B cell (primary cell): ENCODE results near the gene TBC1D14. TPM values are rescaled to one million over a fixed set of nuclear protein-coding genes. Genes with fewer than 3 reads are reported as not detected.

Experiments
- ATAC-seq: fragments of 200-7000 bp; cut with Tn5 transposase; one replicate; pipeline ENCODE4 v1.10.0; 2021; ENCODE audit warnings: low read depth, mild to moderate bottlenecking, moderate number of reproducible peaks, moderate library complexity
- CTCF ChIA-PET: fragments of 350-600 bp; sonication (Branson Sonifier 250); formaldehyde crosslinking; loops from one replicate; lab custom pipeline; 2021; ENCODE audit warnings: antibody characterized with exemption, inconsistent platforms; lab: Charles Lee
- POLR2A ChIA-PET: fragments of 350-600 bp; sonication (Branson Sonifier 250); formaldehyde crosslinking; loops from one replicate; lab custom pipeline; 2021; ENCODE audit warnings: antibody characterized with exemption; lab: Charles Lee
- DNase-seq: peaks from one replicate; pipeline ENCODE4 v3.0.0; 2013
- H2AFZ ChIP-seq: 2 replicates; pipeline ENCODE4 v1.6.1; 2012; ENCODE audit warnings: mild to moderate bottlenecking, low read depth, low read length; ENCODE audit not compliant: insufficient read depth, poor library complexity, severe bottlenecking
- H3K27ac ChIP-seq, 2 donors: 1 replicate in 1 of 2; 2 replicates in 1 of 2; pipeline ENCODE4 v1.5.1; 2012 to 2013; ENCODE audit warnings: low read length in 2 of 2, mild to moderate bottlenecking in 2 of 2, moderate library complexity in 1 of 2
- H3K27me3 ChIP-seq, 4 experiments: fragments of 200-600 bp in 1 of 4; sonication (generic) in 1 of 4; replicated peaks in 1 of 4; 1 replicate in 2 of 4; 2 replicates in 2 of 4; pipeline versions ENCODE4 v1.6.1 to v1.7.0; 2013 to 2016; ENCODE audit warnings: low read length in 3 of 4, mild to moderate bottlenecking in 2 of 4, mixed read lengths in 1 of 4, moderate library complexity in 1 of 4; ENCODE audit not compliant: insufficient read depth in 4 of 4, control insufficient read depth in 3 of 4; ENCODE audit errors: control extremely low read depth in 1 of 4
- H3K36me3 ChIP-seq, 2 experiments: replicated peaks in 1 of 2; 1 replicate in 1 of 2; 2 replicates in 1 of 2; pipeline versions ENCODE4 v1.6.1 to v1.7.1; 2013; ENCODE audit warnings: low read length in 1 of 2; ENCODE audit not compliant: insufficient read depth in 2 of 2, control insufficient read depth in 1 of 2; ENCODE audit errors: control extremely low read depth in 1 of 2, extremely low read depth in 1 of 2
- H3K4me1 ChIP-seq, 2 donors: fragments of 200-600 bp in 1 of 2; sonication (generic) in 1 of 2; 1 replicate in 1 of 2; 2 replicates in 1 of 2; pipeline versions ENCODE4 v1.5.1 to v1.6.1; 2013 to 2017; ENCODE audit warnings: low read length in 2 of 2; ENCODE audit not compliant: control insufficient read depth in 2 of 2, insufficient read depth in 2 of 2
- H3K4me2 ChIP-seq: replicated peaks from 2 replicates; pipeline ENCODE3; 2012; ENCODE audit warnings: mild to moderate bottlenecking, low read depth, low read length; ENCODE audit not compliant: poor library complexity, severe bottlenecking
- H3K4me3 ChIP-seq, 5 experiments: fragments of 200-600 bp in 1 of 5; sonication (generic) in 1 of 5; 1 replicate in 3 of 5; 2 replicates in 2 of 5; pipeline versions ENCODE4 v1.5.1 to v1.7.0; 2011 to 2016; ENCODE audit warnings: low read length in 4 of 5, mild to moderate bottlenecking in 4 of 5, low read depth in 2 of 5, control low read depth in 1 of 5, moderate library complexity in 1 of 5; ENCODE audit not compliant: insufficient read depth in 1 of 5; ENCODE audit errors: control extremely low read depth in 1 of 5, extremely low read depth in 1 of 5
- H3K79me2 ChIP-seq: fragments of 200-600 bp; sonication (generic); one replicate; pipeline ENCODE4 v1.6.0; 2016; ENCODE audit warnings: low read length; ENCODE audit not compliant: control insufficient read depth, insufficient read depth
- H3K9ac ChIP-seq: fragments of 200-600 bp; sonication (generic); 2 replicates; pipeline ENCODE4 v1.6.1; 2017; ENCODE audit warnings: mild to moderate bottlenecking, low read length, moderate library complexity
- H3K9me3 ChIP-seq, 3 donors: one replicate each; pipeline versions ENCODE4 v1.6.1 to v1.7.1; 2013; ENCODE audit warnings: low read length in 2 of 3; ENCODE audit not compliant: control insufficient read depth in 2 of 3, insufficient read depth in 1 of 3; ENCODE audit errors: control extremely low read depth in 1 of 3
- H4K20me1 ChIP-seq: 2 replicates; pipeline ENCODE4 v1.6.0; 2012; ENCODE audit warnings: mild to moderate bottlenecking, low read length; ENCODE audit not compliant: insufficient read depth, control insufficient read depth, poor library complexity, severe bottlenecking
- H3K27ac Mint-ChIP-seq: one replicate; pipeline ENCODE4 v1.8.0; 2021; ENCODE audit warnings: mixed read lengths
- H3K27me3 Mint-ChIP-seq: one replicate; pipeline ENCODE4 v1.8.0; 2021; ENCODE audit warnings: mixed read lengths
- H3K4me1 Mint-ChIP-seq: one replicate; pipeline ENCODE4 v1.8.0; 2021; ENCODE audit warnings: mixed read lengths
- H3K4me3 Mint-ChIP-seq: one replicate; pipeline ENCODE4 v1.8.0; 2021; ENCODE audit warnings: mixed read lengths
- H3K9me3 Mint-ChIP-seq: one replicate; pipeline ENCODE4 v1.8.0; 2022; ENCODE audit warnings: mixed read lengths; ENCODE audit not compliant: insufficient read depth
- CTCF ChIP-seq: fragments of 200-600 bp; IDR thresholded peaks from one replicate; pipeline ENCODE4 v1.8.0; 2022; ENCODE audit warnings: antibody characterized with exemption, mild to moderate bottlenecking
- EZH2 ChIP-seq: IDR thresholded peaks from 2 replicates; pipeline ENCODE4 v1.6.1; 2012; ENCODE audit warnings: borderline replicate concordance, low read depth, mild to moderate bottlenecking, moderate library complexity, low read length; ENCODE audit not compliant: insufficient read depth, poor library complexity, severe bottlenecking
- WGBS: methylation state at CpG from one replicate; pipeline ENCODE4 v1.1.5; 2013; ENCODE audit warnings: missing lambda C conversion rate; ENCODE audit not compliant: insufficient coverage; 5-methylcytosine and 5-hydroxymethylcytosine counted together
- intact Hi-C: fragments of 100-400 bp; cut with micrococcal nuclease; formaldehyde crosslinking; loops from one replicate; pipeline ENCODE4 v1.10.0; 2022
- polyA plus RNA-seq: library from polyadenylated mRNA; depleted of rRNA; stranded (reverse); fragments of >200 nt; gene quantifications from 2 replicates; pipeline ENCODE4 v1.2.3, GENCODE V29; 2012
- total RNA-seq, 2 donors: library from RNA; stranded (reverse); fragments of 120-200 nt in 1 of 2; gene quantifications; 1 replicate in 1 of 2; 2 replicates in 1 of 2; pipeline versions ENCODE4 v1.2.3 to v1.2.4, GENCODE V29; 2013 to 2022

The TBC1D14 gene
- total and polyA plus RNA-seq, 2 donors (not counting 1 experiment from before 2014, with no cell fraction given), result 21.9 to 42.0 TPM

- Histone ChIP-seq H4K20me1 (peaks cover 6% of the 10 kb centered on the region), H3K4me1 (peaks cover 53 to 65% of the 10 kb centered on the region in 2 donors), H3K27me3 (no peaks in the 10 kb centered on the region), H3K36me3 (peaks cover 0 to 14% of the 10 kb centered on the region in 2 experiments), H2AFZ (peak overlapping the region; percentile 11), H3K9ac (no peak overlapping the region), H3K27ac (peak overlapping the region; percentile 28 to 43), H3K4me3 (peak overlapping the region in 1 of 5 experiments; percentile 2), H3K9me3 (peaks cover 0 to 4% (median 0%) of the 10 kb centered on the region in 3 donors), H3K4me2 (peak overlapping the region; percentile 42), H3K79me2 (peaks cover 64% of the 10 kb centered on the region)
- CTCF ChIA-PET, result interaction anchor here (1.0 to 7.1 kb wide), 3 partner anchors 14 to 100 kb away, joined by 3 to 97 read pairs (median 3); partner anchors contain the start of gene GRPEL1
- H3K27me3 Mint-ChIP-seq, result no peaks in the 10 kb centered on the region
- intact Hi-C loops, result loop anchor here (2.0 to 5.0 kb wide), 3 partner anchors 17 to 53 kb away; no protein-coding TSS in a partner anchor
- WGBS, result 70% methylated on average over 13 of the region's 18 CpGs
- DNase-seq, result peak; percentile 39
- no peaks in the 10 kb centered on the region for H3K9me3 Mint-ChIP-seq
- H3K4me3 Mint-ChIP-seq, result peak overlapping the region; percentile 59
- peaks cover 53% of the 10 kb centered on the region for H3K4me1 Mint-ChIP-seq
- no peak for TF ChIP-seq EZH2
- ATAC-seq, result peak; percentile 61
- H3K27ac Mint-ChIP-seq, result peak overlapping the region; percentile 90
- POLR2A ChIA-PET, result interaction anchor here (0.8 to 1.7 kb wide), 4 partner anchors 14 to 73 kb away, joined by 3 to 6 read pairs (median 3); partner anchors contain the start of gene TADA2B
Observed at GRCh38 chr4:6969826-6970800, 60.5 kb downstream of the TBC1D14 start.

DNA sequence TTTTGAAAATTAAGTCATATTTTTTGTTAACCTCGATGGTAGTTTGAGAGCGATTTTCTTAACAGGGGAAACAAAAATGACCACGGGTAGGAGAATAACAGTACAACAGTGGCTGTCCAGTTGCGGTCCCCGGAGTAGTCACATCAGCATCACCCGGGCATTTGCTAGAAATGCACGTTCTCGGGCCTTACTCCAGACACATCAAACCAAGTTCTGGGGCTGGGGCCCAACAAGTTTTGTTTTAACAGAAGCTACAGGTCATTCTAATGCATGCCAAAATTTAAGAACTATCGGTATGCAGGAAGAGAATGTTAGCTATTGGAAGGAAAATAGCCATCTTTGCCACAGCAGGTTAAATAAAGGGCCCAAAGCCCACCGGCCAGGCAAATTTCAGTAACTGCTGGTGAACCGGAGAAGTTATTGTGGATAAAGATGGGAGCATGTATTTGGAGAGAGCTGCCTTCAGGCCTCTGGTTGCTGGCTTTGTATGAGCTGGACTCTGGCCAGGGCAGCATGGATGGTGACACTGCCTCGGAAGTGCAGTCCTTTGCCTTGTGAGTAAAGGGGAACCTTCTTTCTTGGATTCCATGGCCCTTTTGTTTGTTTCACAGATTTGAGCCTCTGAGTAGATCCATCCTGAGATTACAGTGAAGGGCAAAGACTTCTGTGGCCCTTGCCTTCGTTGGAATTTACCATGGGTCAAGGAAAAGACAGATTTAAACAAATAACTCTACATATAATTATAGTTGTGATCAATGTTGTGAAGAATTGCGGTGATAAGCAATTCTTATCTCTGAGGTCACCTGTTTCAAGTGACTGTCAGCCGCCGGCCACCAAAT is 62.1 kb downstream of the TBC1D14 start:
- ATAC-seq, result no peak
- H2AFZ ChIP-seq, result no peak overlapping the region

More for the DNA sequence above, 62.1 kb downstream of the TBC1D14 start:
- peaks cover 74% of the 10 kb centered on the region for H3K79me2 ChIP-seq
- H3K27ac ChIP-seq, result no peak overlapping the region
- no peak overlapping the region for H3K9ac ChIP-seq
- ChIA-PET CTCF (interaction anchor here (1.1 to 7.1 kb wide), 6 partner anchors 8 to 98 kb away, joined by 4 to 97 read pairs (median 8); partner anchors contain the start of genes GRPEL1 and TADA2B), POLR2A (no interaction called here)
- no peak overlapping the region for H3K4me3 Mint-ChIP-seq
- peak overlapping the region; percentile 26 for H3K27ac Mint-ChIP-seq
- no peaks in the 10 kb centered on the region for H3K27me3 ChIP-seq
- TF ChIP-seq CTCF (no peak), EZH2 (no peak)
- H3K36me3 ChIP-seq, result peaks cover 0 to 14% of the 10 kb centered on the region in 2 experiments
- WGBS, result 96% methylated on average over 12 of the region's 16 CpGs
- no peaks in the 10 kb centered on the region for H3K9me3 Mint-ChIP-seq
- no peak overlapping the region for H3K4me3 ChIP-seq
- no peak for DNase-seq
- intact Hi-C loops, result loop anchor here (2.0 to 5.0 kb wide), 3 partner anchors 15 to 54 kb away; no protein-coding TSS in a partner anchor
- H3K4me2 ChIP-seq, result no peak overlapping the region
- peaks cover 0 to 4% (median 0%) of the 10 kb centered on the region in 3 donors for H3K9me3 ChIP-seq
- H3K4me1 ChIP-seq, result peaks cover 40 to 55% of the 10 kb centered on the region in 2 donors
- peaks cover 44% of the 10 kb centered on the region for H3K4me1 Mint-ChIP-seq
- peaks cover 6% of the 10 kb centered on the region for H4K20me1 ChIP-seq
- no peaks in the 10 kb centered on the region for H3K27me3 Mint-ChIP-seq
